PFSK-1 (cell line): ENCODE results near the gene DGKB. TPM values are rescaled to one million over a fixed set of nuclear protein-coding genes. Genes with fewer than 3 reads are reported as not detected.

ENCODE experiments used
- FOXP2 ChIP-seq: optimal IDR thresholded peaks from 2 replicates; pipeline ENCODE3; 2011; ENCODE audit warnings: borderline replicate concordance, control low read depth, inconsistent platforms; ENCODE audit not compliant: insufficient read depth; ENCODE audit errors: extremely low read length, extremely low read depth
- POLR2AphosphoS5 ChIP-seq: IDR thresholded peaks from 2 replicates; pipeline ENCODE4 v1.6.1; 2012; ENCODE audit warnings: low read depth, mild to moderate bottlenecking, control low read depth, low read length, moderate library complexity
- REST ChIP-seq, 2 experiments: IDR thresholded peaks; 2 replicates each; pipeline versions ENCODE4 v1.6.1 to v1.8.0; 2011 to 2012; ENCODE audit warnings: low read depth in 2 of 2, low read length in 2 of 2, control low read depth in 1 of 2, inconsistent platforms in 1 of 2, mild to moderate bottlenecking in 1 of 2, moderate library complexity in 1 of 2; ENCODE audit not compliant: insufficient read depth in 1 of 2
- SIN3A ChIP-seq: IDR thresholded peaks from 2 replicates; pipeline ENCODE4 v1.6.1; 2012; ENCODE audit warnings: mild to moderate bottlenecking, low read length, moderate library complexity, borderline replicate concordance; ENCODE audit not compliant: insufficient read depth
- TAF1 ChIP-seq: IDR thresholded peaks from 2 replicates; pipeline ENCODE4 v1.6.1; 2012; ENCODE audit warnings: low read length, control low read depth, borderline replicate concordance; ENCODE audit not compliant: insufficient read depth
- polyA plus RNA-seq: library from polyadenylated mRNA; unstranded; fragments of >200 nt; gene quantifications from one replicate; pipeline ENCODE4 v1.2.1, GENCODE V29; 2012; ENCODE audit warnings: low read depth, missing spikeins; ENCODE audit not compliant: insufficient read length

Gene DGKB
- polyA plus RNA-seq: 0.23 TPM

GRCh38 chr7:14902589-14903067 lies at the start of gene DGKB:
Gene DGKB (minus strand): TSS chr7:14902751.
- TF ChIP-seq TAF1 (no peak), SIN3A (no peak), REST (IDR thresholded peaks at IDR 0.05; ENCODE audit: insufficient read depth in 1 of 2, low read depth in 2 of 2, low read length in 2 of 2) (no peak), FOXP2 (no peak), POLR2AphosphoS5 (no peak)

- TF ChIP-seq POLR2AphosphoS5 (no peak), TAF1 (no peak), SIN3A (no peak), FOXP2 (no peak), REST (IDR thresholded peaks at IDR 0.05; ENCODE audit: insufficient read depth in 1 of 2, low read depth in 2 of 2, low read length in 2 of 2) (no peak)
Observed at GRCh38 chr7:14950013-14950412, 47.5 kb upstream of the DGKB start.

- TF ChIP-seq REST (IDR thresholded peaks at IDR 0.05; ENCODE audit: insufficient read depth in 1 of 2, low read depth in 2 of 2, low read length in 2 of 2) (no peak), TAF1 (no peak), POLR2AphosphoS5 (no peak), SIN3A (no peak), FOXP2 (no peak)
Observed at GRCh38 chr7:14938181-14938580, 35.6 kb upstream of the DGKB start.

- TF ChIP-seq REST (IDR thresholded peaks at IDR 0.05; ENCODE audit: insufficient read depth in 1 of 2, low read depth in 2 of 2, low read length in 2 of 2): no peak
- TF ChIP-seq SIN3A: no peak
- no peak for TF ChIP-seq FOXP2
- TF ChIP-seq POLR2AphosphoS5: no peak
- no peak for TF ChIP-seq TAF1
Observed at GRCh38 chr7:14937581-14937980, 35.0 kb upstream of the DGKB start.

GRCh38 chr7:14936554-14936953 lies 34.0 kb upstream of the DGKB start:
- TF ChIP-seq FOXP2 (no peak), TAF1 (no peak), POLR2AphosphoS5 (no peak), SIN3A (no peak), REST (IDR thresholded peaks at IDR 0.05; ENCODE audit: insufficient read depth in 1 of 2, low read depth in 2 of 2, low read length in 2 of 2) (no peak)
